Fibroblast of mammary gland (primary cell): ENCODE results near the gene SDR42E2.
"Not testable (repeated sequence)": the region's sequence is repeated elsewhere in the genome, so short reads cannot be mapped to it uniquely, and the experiment has no call there.

ENCODE experiments used
- DNase-seq: peaks from one replicate; pipeline ENCODE4 v3.0.0-alpha.2; 2010; ENCODE audit warnings: low read depth
- H3K4me3 ChIP-seq: 2 replicates; pipeline ENCODE4 v1.5.1; 2011; ENCODE audit warnings: low read depth, mild to moderate bottlenecking, low read length, moderate library complexity; ENCODE audit not compliant: control insufficient read depth
- TF ChIP-seq, protein P1 (sequence below): conservative IDR thresholded peaks from 2 replicates; pipeline ENCODE4 v1.5.1; 2011; ENCODE audit warnings: low read depth, low read length, inconsistent platforms; ENCODE audit not compliant: control insufficient read depth, insufficient read depth

The SDR42E2 gene

DNA sequence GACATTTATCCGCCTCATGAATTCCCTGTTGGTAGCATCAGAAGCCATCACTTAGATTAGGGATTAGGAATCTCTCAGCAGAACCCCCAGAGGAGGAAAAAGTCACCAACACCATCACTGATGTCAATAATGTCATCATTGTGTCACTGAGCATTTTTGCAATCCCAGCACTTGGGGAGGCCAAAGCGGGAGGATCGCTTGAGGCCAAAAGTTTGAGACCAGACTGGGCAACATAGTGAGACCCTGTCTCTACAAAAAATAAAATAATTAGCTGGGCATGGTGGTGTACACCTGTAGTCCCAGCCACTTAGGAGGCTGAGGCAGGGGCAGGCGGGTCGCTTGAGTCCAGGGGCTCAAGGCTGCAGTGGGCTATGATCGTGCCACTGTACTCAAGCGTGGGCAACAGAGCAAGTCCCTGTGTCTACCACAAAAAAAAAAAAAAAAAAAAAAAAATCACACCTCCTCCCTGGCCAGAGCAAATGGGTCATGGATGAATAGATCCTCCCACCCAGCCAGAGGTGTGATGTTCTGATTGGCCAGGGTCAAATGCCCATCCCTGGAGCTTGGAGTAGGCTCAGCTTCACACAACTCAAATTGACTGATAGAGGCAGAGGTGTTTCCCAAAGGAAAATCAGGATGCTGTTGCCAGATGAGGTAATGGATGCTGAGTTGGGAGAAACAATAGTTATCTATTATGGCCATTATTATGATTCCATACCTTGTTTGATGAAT, 38.4 kb upstream of the SDR42E2 start:
- DNase-seq, result no peak
- TF ChIP-seq, protein P1, sequence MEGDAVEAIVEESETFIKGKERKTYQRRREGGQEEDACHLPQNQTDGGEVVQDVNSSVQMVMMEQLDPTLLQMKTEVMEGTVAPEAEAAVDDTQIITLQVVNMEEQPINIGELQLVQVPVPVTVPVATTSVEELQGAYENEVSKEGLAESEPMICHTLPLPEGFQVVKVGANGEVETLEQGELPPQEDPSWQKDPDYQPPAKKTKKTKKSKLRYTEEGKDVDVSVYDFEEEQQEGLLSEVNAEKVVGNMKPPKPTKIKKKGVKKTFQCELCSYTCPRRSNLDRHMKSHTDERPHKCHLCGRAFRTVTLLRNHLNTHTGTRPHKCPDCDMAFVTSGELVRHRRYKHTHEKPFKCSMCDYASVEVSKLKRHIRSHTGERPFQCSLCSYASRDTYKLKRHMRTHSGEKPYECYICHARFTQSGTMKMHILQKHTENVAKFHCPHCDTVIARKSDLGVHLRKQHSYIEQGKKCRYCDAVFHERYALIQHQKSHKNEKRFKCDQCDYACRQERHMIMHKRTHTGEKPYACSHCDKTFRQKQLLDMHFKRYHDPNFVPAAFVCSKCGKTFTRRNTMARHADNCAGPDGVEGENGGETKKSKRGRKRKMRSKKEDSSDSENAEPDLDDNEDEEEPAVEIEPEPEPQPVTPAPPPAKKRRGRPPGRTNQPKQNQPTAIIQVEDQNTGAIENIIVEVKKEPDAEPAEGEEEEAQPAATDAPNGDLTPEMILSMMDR, result no peak
- no peak overlapping the region for H3K4me3 ChIP-seq

DNA sequence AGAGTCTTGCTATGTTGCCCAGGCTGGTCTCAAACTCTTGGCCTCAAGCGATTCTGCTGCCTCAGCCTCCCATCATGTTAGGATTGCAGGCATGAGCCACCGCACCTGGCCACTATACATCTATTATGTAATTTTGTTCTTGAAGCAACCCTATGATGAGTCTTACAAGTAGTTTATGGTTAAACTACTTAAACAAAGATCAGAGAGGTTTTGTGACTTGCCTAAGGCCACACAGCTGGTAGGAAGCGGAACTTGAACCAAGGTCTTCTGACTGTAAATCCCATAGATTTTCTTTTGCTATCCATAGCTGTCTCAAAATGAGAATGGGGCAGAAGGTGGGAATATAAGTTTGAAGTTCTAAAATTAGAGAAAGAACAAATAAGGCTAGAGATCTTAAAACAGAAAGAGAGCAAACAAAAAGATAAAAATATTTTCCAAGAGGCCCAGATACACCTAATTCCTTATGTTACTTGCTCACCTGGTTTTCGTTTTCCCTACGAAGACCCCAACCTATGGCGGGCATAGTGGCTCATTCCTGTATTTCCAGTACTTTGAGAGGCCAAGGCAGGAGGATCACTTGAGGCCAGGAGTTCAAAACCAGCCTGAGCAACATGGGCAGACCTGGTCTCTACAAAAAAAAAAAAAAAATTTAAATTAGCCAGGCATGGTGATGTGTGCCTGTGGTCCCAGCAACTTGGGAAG, 37.6 kb upstream of the SDR42E2 start:
- no peak overlapping the region for H3K4me3 ChIP-seq
- TF ChIP-seq, protein P1, result no peak
- no peak for DNase-seq

DNA sequence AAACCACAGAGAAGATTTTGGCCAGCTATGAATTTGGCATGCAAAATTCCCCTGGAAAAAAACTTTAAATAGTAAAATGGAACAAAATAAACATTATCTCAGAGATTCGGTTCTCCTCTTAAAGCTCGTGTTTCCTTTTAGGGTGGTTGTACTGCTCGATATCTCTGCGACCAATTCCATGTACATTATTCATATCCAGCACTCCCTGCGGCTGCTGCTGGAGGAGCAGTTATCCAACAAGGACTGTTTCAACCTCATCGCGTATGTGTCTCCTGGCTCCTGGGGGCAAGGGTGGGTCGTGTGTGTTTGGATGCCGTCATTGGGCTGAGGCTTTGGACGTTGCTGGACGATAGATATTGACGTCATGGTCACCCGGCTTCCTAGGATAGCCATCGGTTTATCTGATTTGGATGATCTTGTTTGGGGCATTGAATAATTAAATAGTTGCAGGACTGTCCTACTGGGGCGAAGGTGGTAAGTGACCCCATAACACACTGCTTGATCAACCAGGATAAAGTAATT, 36.2 kb upstream of the SDR42E2 start:
- no peak for DNase-seq
- no peak overlapping the region for H3K4me3 ChIP-seq
- TF ChIP-seq, protein P1, result no peak

DNA sequence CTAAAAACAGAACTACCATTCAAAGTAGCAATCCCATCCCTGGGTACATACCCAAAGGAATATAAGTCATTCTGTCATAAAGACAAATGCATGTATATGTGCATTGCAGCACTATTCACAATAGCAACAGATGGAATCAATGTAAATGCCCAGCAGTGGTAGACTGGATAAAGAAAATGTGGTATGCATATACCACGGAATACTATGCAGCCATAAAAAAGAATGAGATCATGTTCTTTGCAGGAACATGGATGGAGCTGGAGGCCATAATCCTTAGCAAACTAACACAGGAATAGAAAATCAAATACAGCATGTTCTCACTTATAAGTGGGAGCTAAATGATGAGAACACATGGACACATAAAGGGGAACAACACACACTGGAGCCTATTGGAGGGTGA, 33.8 kb upstream of the SDR42E2 start:
- not testable (repeated sequence) for DNase-seq, H3K4me3 ChIP-seq

DNA sequence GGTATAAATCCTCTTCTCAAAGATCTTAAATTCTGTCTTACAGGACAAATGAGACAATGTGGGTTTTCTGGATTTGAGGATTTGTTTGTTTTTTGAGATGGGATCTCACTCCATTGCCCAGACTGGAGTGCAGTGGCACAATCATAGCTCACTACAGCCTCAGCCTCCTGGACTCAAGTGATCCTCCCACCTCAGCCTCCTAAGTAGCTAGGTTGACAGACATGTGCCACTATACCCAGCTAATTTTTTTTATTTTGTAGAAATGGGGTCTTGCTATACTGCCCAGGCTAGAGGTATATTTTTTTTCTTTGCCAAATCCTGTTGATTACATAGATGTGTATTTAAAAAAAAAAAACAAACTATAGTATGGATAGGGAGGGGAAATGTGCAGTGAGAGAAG, 31.8 kb upstream of the SDR42E2 start:
- no peak for DNase-seq
- TF ChIP-seq, protein P1, result no peak

DNA sequence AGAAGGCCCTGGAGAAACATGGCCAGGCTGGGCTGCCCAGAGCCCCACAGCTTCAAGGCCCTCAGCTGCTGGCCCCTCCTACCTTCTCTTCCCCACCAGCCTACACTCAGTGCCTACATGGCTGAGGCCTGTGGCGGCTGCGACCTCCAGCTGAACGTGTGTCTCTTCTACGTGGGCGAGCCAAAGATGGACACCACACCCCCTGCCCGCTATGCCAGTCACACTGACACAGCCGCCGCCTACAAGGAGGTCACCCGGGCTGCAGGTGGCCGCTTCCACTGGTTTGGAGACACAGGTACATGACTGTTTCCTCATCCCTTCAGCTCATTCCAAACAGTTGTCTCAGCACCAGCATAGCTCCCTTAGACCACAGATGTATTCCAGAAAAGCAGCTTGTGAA, 29.5 kb upstream of the SDR42E2 start:
- TF ChIP-seq, protein P1, result no peak
- no peak for DNase-seq
- no peak overlapping the region for H3K4me3 ChIP-seq

More for the DNA sequence above, 31.8 kb upstream of the SDR42E2 start:
- no peak overlapping the region for H3K4me3 ChIP-seq

DNA sequence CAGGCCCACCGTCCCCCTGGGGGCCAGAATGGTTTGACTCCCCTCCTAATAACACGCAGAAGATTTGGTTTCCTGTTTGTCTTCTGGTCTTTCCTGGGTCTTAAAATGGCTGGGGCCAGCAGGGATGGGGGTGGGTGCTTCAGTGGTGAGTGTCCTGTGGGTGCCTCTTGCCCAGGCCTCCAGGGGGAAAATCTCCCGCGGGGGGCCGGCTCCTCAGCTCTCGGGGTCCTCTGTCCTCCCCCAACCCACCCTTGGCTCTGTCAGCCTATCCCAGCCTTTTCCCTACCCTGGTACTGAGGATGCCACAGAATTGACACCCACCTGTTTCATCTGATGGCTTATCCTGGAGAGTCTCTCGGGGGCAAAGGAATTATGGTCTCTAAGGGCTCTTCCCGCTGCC, 23.8 kb upstream of the SDR42E2 start:
- TF ChIP-seq, protein P1, result no peak

More for the DNA sequence above, 23.8 kb upstream of the SDR42E2 start:
- DNase-seq, result no peak
- no peak overlapping the region for H3K4me3 ChIP-seq
